GM12878 (cell line): ENCODE measurements around the gene TP53RK. TPM values are rescaled to one million over a fixed set of nuclear protein-coding genes. Genes with fewer than 3 reads are reported as not detected.

Source experiments
- ATAC-seq: fragments of 200-7000 bp; cut with Tn5 transposase; 3 replicates; pipeline ENCODE4 v1.9.1; 2020; ENCODE audit warnings: mild to moderate bottlenecking, moderate library complexity
- BruUV-seq: library from RNA; stranded (reverse); fragments of 400-500 nt; replicated peaks from 2 replicates; lab custom pipeline; 2021; lab: Mats Ljungman, UMichigan
- CTCF ChIA-PET: fragments of 300-600 bp; sonication (Branson Sonifier 250); formaldehyde crosslinking; extraction: SDS; loops from one replicate; lab custom pipeline; 2021; ENCODE audit warnings: inconsistent platforms; lab: Yijun Ruan, JAX
- POLR2A ChIA-PET: fragments of 350-600 bp; formaldehyde crosslinking; extraction: SDS; loops from one replicate; lab custom pipeline; 2021; ENCODE audit warnings: inconsistent platforms; lab: Charles Lee
- RAD21 ChIA-PET: fragments of 300-600 bp; sonication (Branson Sonifier 250); formaldehyde crosslinking; loops from one replicate; lab custom pipeline; 2023; ENCODE audit warnings: antibody characterized with exemption; ENCODE audit not compliant: unreplicated experiment; lab: Charles Lee
- SMC1A ChIA-PET: fragments of 300-600 bp; sonication (Branson Sonifier 250); formaldehyde crosslinking; loops from one replicate; lab custom pipeline; 2023; ENCODE audit not compliant: unreplicated experiment, uncharacterized antibody; lab: Charles Lee
- DNase-seq: peaks from one replicate; pipeline ENCODE4 v3.0.0-alpha.2; 2011; ENCODE audit warnings: low read depth, low spot score
- FAIRE-seq: peaks from 3 replicates; lab custom pipeline; 2011; peaks lifted over from hg19 to GRCh38; lab: Jason Lieb, UNC
- H2AFZ ChIP-seq: 2 replicates; pipeline ENCODE4 v1.6.0; 2011; ENCODE audit warnings: low read depth, low read length, control low read depth; ENCODE audit not compliant: control insufficient read depth
- H3K27ac ChIP-seq: 2 replicates; pipeline ENCODE4 v1.5.1; 2011; ENCODE audit warnings: control low read depth; ENCODE audit not compliant: control insufficient read depth, insufficient read depth
- H3K27me3 ChIP-seq, 2 experiments: replicated peaks in 1 of 2; 2 replicates each; pipeline versions ENCODE4 v1.6.0 to v1.6.1; 2011; ENCODE audit warnings: low read length in 1 of 2; ENCODE audit not compliant: control insufficient read depth in 2 of 2, insufficient read depth in 2 of 2
- H3K36me3 ChIP-seq, 2 experiments: 2 replicates each; pipeline ENCODE4 v1.5.1; 2011; ENCODE audit warnings: low read length in 1 of 2; ENCODE audit not compliant: control insufficient read depth in 2 of 2, insufficient read depth in 2 of 2
- H3K4me1 ChIP-seq: 2 replicates; pipeline ENCODE4 v1.6.1; 2011; ENCODE audit warnings: mild to moderate bottlenecking, low read length, moderate library complexity, mixed read lengths; ENCODE audit not compliant: control insufficient read depth, insufficient read depth
- H3K4me2 ChIP-seq: 2 replicates; pipeline ENCODE4 v1.6.0; 2011; ENCODE audit warnings: control low read depth; ENCODE audit not compliant: control insufficient read depth, insufficient read depth
- H3K4me3 ChIP-seq: fragments of 200-600 bp; sonication (generic); 2 replicates; pipeline ENCODE4 v1.5.1; 2016
- H3K79me2 ChIP-seq: 2 replicates; pipeline ENCODE4 v1.6.0; 2011; ENCODE audit warnings: low read length; ENCODE audit not compliant: control insufficient read depth, insufficient read depth
- H3K9ac ChIP-seq: 2 replicates; pipeline ENCODE4 v1.8.0; 2011; ENCODE audit warnings: low read length, control low read depth, mixed read lengths; ENCODE audit not compliant: control insufficient read depth, insufficient read depth
- H3K9me3 ChIP-seq: replicated peaks from 3 replicates; pipeline ENCODE4 v1.5.1; 2011; ENCODE audit warnings: mild to moderate bottlenecking, low read length; ENCODE audit not compliant: control insufficient read depth, insufficient read depth
- H4K20me1 ChIP-seq: 2 replicates; pipeline ENCODE4 v1.6.0; 2011; ENCODE audit not compliant: control insufficient read depth, insufficient read depth
- CTCF ChIP-seq, 3 experiments: IDR thresholded peaks in 2 of 3; conservative IDR thresholded peaks in 1 of 3; 2 replicates each; pipeline ENCODE4 v1.5.1; 2011; ENCODE audit warnings: low read depth in 3 of 3, low read length in 3 of 3, mild to moderate bottlenecking in 3 of 3, control low read depth in 2 of 3, moderate library complexity in 2 of 3, inconsistent platforms in 1 of 3, mixed read lengths in 1 of 3; ENCODE audit not compliant: control insufficient read depth in 2 of 3, insufficient read depth in 1 of 3; ENCODE audit errors: extremely low read depth in 1 of 3
- EED ChIP-seq: sonication (generic); IDR thresholded peaks from 2 replicates; pipeline ENCODE4 v1.6.1; 2016; ENCODE audit warnings: antibody characterized with exemption, low read depth
- LARP7 ChIP-seq: fragments of 450-650 bp; IDR thresholded peaks from 2 replicates; pipeline ENCODE4 v1.6.1; 2017; ENCODE audit warnings: mild to moderate bottlenecking
- NBN ChIP-seq: fragments of 450-650 bp; IDR thresholded peaks from 2 replicates; pipeline ENCODE4 v1.6.1; 2016
- NFYA ChIP-seq: IDR thresholded peaks from 2 replicates; pipeline ENCODE4 v1.6.1; 2011; ENCODE audit warnings: low read depth, mild to moderate bottlenecking, low read length, improper control_type of control experiment, borderline replicate concordance
- NKRF ChIP-seq: fragments of 450-650 bp; conservative IDR thresholded peaks from 2 replicates; pipeline ENCODE4 v1.6.1; 2017; ENCODE audit warnings: mild to moderate bottlenecking, moderate library complexity
- RB1 ChIP-seq: fragments of 450-650 bp; formaldehyde crosslinking; IDR thresholded peaks from 2 replicates; pipeline ENCODE4 v1.6.1; 2017; ENCODE audit warnings: mild to moderate bottlenecking, borderline replicate concordance
- SMAD5 ChIP-seq: IDR thresholded peaks from 2 replicates; pipeline ENCODE4 v1.6.1; 2016; ENCODE audit warnings: antibody characterized with exemption, low read depth
- TBL1XR1 ChIP-seq: IDR thresholded peaks from 2 replicates; pipeline ENCODE4 v1.6.1; 2012; ENCODE audit warnings: low read depth, low read length, improper control_type of control experiment
- TCF12 ChIP-seq: IDR thresholded peaks from 2 replicates; pipeline ENCODE4 v1.6.1; 2011; ENCODE audit warnings: low read depth, mild to moderate bottlenecking, low read length
- ZNF24 ChIP-seq: fragments of 450-650 bp; IDR thresholded peaks from 2 replicates; pipeline ENCODE4 v1.6.1; 2017; ENCODE audit warnings: antibody characterized with exemption, mild to moderate bottlenecking
- WGBS: methylation state at CpG from one replicate; pipeline ENCODE4 v1.1.6; 2016; ENCODE audit warnings: low lambda C conversion rate; ENCODE audit not compliant: insufficient replicate concordance, insufficient coverage; ENCODE audit errors: missing lambda C conversion rate; 5-methylcytosine and 5-hydroxymethylcytosine counted together
- in situ Hi-C: fragments of 300-500 bp; cut with MboI; formaldehyde crosslinking; loops from 9 replicates; pipeline ENCODE4 v1.14.3; 2018; ENCODE audit warnings: mixed read lengths
- intact Hi-C: fragments of 100-400 bp; cut with micrococcal nuclease; formaldehyde crosslinking; loops from one replicate; pipeline ENCODE4 v1.14.2; 2022; ENCODE audit not compliant: unreplicated experiment
- polyA plus RNA-seq, 11 experiments: library from polyadenylated mRNA; depleted of rRNA in 4 of 11; unstranded in 6 of 11; stranded (reverse) in 5 of 11; fragments of >200 nt; fragmentation: Nextera tagmentation in 4 of 11; fragmentation: Illumina TruSeq in 1 of 11; extraction: Ambion mirVana in 4 of 11; extraction: Trizol in 1 of 11; gene quantifications; 1 replicate in 1 of 11; 2 replicates in 10 of 11; pipeline versions ENCODE4 v1.2.1 to v1.2.3, GENCODE V29; 2011 to 2016; ENCODE audit warnings: inconsistent platforms in 2 of 11, missing spikeins in 2 of 11, low read depth in 1 of 11
- total RNA-seq, 4 experiments: library from RNA; depleted of rRNA in 3 of 4; stranded (reverse); fragments of >200 nt in 3 of 4; fragmentation: Illumina TruSeq in 1 of 4; extraction: Trizol in 1 of 4; gene quantifications; 2 replicates each; pipeline versions ENCODE4 v1.2.1 to v1.2.3, GENCODE V29; 2013 to 2021

TP53RK gene
- total and polyA plus RNA-seq, 10 of the 15 experiments (the other 5 are each of a cell fraction or from before 2014, with no cell fraction given): 3.8 to 23.1 (median 16.1) TPM

GRCh38 chr20:46708172-46708860 lies 19.1 kb upstream of the TP53RK start:
- Histone ChIP-seq H4K20me1 (no peaks in the 10 kb centered on the region), H3K4me3 (no peak overlapping the region), H3K9me3 (peaks cover 2% of the 10 kb centered on the region; the same call in 1 of the 3 replicates), H3K79me2 (no peaks in the 10 kb centered on the region), H3K4me1 (no peaks in the 10 kb centered on the region), H3K9ac (no peak overlapping the region), H3K27ac (no peak overlapping the region), H3K36me3 (no peaks in the 10 kb centered on the region), H3K4me2 (no peak overlapping the region), H3K27me3 (peaks cover 3 to 11% of the 10 kb centered on the region in 2 experiments), H2AFZ (no peak overlapping the region)
- ChIA-PET POLR2A (no interaction called here), CTCF (interaction anchor here (1.5 kb wide), 1 partner anchor 181 kb away, joined by 4 read pairs; no protein-coding TSS in a partner anchor), SMC1A (no interaction called here), RAD21 (no interaction called here)
- in situ Hi-C loops: no loop called here
- no TSS peak for BruUV-seq
- no peak for DNase-seq
- no peak for ATAC-seq
- FAIRE-seq: no peak
- TF ChIP-seq NBN: no peak
- peak in 2 of 3 experiments; percentile 2 to 19; a peak in 2 of 6 replicates for TF ChIP-seq CTCF (IDR thresholded peaks at IDR 0.05 in 2 of 3, conservative IDR thresholded peaks at IDR 0.05 in 1 of 3; ENCODE audit: control insufficient read depth in 2 of 3, extremely low read depth in 1 of 3, insufficient read depth in 1 of 3, low read depth in 3 of 3, low read length in 3 of 3)
- no peak for TF ChIP-seq ZNF24
- no peak for TF ChIP-seq RB1
- 26% methylated on average over 8 of the region's 8 CpGs for WGBS
- intact Hi-C loops: no loop called here

GRCh38 chr20:46706242-46706641 lies 17.0 kb upstream of the TP53RK start:
- BruUV-seq: no TSS peak
- no peaks in the 10 kb centered on the region for H3K36me3 ChIP-seq
- intact Hi-C loops (no loop called here), in situ Hi-C loops (no loop called here)
- H3K9me3 ChIP-seq: peaks cover 2% of the 10 kb centered on the region; the same call in 1 of the 3 replicates
- WGBS: 26% methylated on average over 2 of the region's 2 CpGs
- DNase-seq: no peak
- H3K9ac ChIP-seq: no peak overlapping the region
- RAD21 ChIA-PET: no interaction called here
- H2AFZ ChIP-seq: no peak overlapping the region
- no peaks in the 10 kb centered on the region for H3K79me2 ChIP-seq
- no peaks in the 10 kb centered on the region for H4K20me1 ChIP-seq
- no peak for ATAC-seq
- FAIRE-seq: no peak
- no peaks in the 10 kb centered on the region for H3K4me1 ChIP-seq
- no peak overlapping the region for H3K27ac ChIP-seq
- POLR2A ChIA-PET: no interaction called here
- SMC1A ChIA-PET: no interaction called here
- CTCF ChIA-PET: interaction anchor here (0.7 to 1.5 kb wide), 3 partner anchors 34 to 294 kb away, joined by 3 read pairs; no protein-coding TSS in a partner anchor
- H3K27me3 ChIP-seq: peaks cover 3 to 11% of the 10 kb centered on the region in 2 experiments
- H3K4me2 ChIP-seq: no peak overlapping the region
- H3K4me3 ChIP-seq: no peak overlapping the region
- TF ChIP-seq SMAD5 (no peak), NKRF (no peak), EED (no peak), NFYA (no peak), LARP7 (no peak), TBL1XR1 (no peak), TCF12 (no peak)
